Measurements from ENCODE around the gene CCT5. TPM values are rescaled to one million over a fixed set of nuclear protein-coding genes. Genes with fewer than 3 reads are reported as not detected.

Gene CCT5
- polyA plus RNA-seq, 1 experiment = 374 TPM

GRCh38 chr5:10300246-10300645 lies 50.2 kb downstream of the CCT5 start:
- no peaks in the 10 kb centered on the region for H3K27me3 ChIP-seq (ENCODE audit: control insufficient read depth, insufficient read depth, low read length)
- H3K4me3 ChIP-seq (ENCODE audit: low read depth, low read length) = no peak overlapping the region
- DNase-seq (ENCODE audit: low read depth) = no peak
- no peak for TF ChIP-seq CTCF (IDR thresholded peaks at IDR 0.05; ENCODE audit: insufficient read depth, low read depth, low read length)
- ChIA-PET CTCF (no interaction called here), POLR2A (no interaction called here)
- no peaks in the 10 kb centered on the region; the same call in 1 of the 2 replicates for H3K36me3 ChIP-seq (ENCODE audit: control insufficient read depth, insufficient read depth, low read length)

- Histone ChIP-seq H3K27me3 (ENCODE audit: control insufficient read depth, insufficient read depth, low read length) (no peaks in the 10 kb centered on the region), H3K4me3 (ENCODE audit: low read depth, low read length) (no peak overlapping the region), H3K36me3 (ENCODE audit: control insufficient read depth, insufficient read depth, low read length) (no peaks in the 10 kb centered on the region; the same call in 1 of the 2 replicates)
- ChIA-PET POLR2A (no interaction called here), CTCF (no interaction called here)
- TF ChIP-seq CTCF (IDR thresholded peaks at IDR 0.05; ENCODE audit: insufficient read depth, low read depth, low read length) = no peak
- no peak for DNase-seq (ENCODE audit: low read depth)
These were observed 51.2 kb downstream of the CCT5 start for GRCh38 chr5:10301266-10301665.

GRCh38 chr5:10301842-10302610 lies 51.9 kb downstream of the CCT5 start:
- no peak for TF ChIP-seq CTCF (IDR thresholded peaks at IDR 0.05; ENCODE audit: insufficient read depth, low read depth, low read length)
- H3K27me3 ChIP-seq (ENCODE audit: control insufficient read depth, insufficient read depth, low read length) = no peaks in the 10 kb centered on the region
- ChIA-PET POLR2A (no interaction called here), CTCF (no interaction called here)
- no peak overlapping the region for H3K4me3 ChIP-seq (ENCODE audit: low read depth, low read length)
- no peak for DNase-seq (ENCODE audit: low read depth)
- no peaks in the 10 kb centered on the region; the same call in 1 of the 2 replicates for H3K36me3 ChIP-seq (ENCODE audit: control insufficient read depth, insufficient read depth, low read length)

- Histone ChIP-seq H3K27me3 (ENCODE audit: control insufficient read depth, insufficient read depth, low read length) (no peaks in the 10 kb centered on the region), H3K36me3 (ENCODE audit: control insufficient read depth, insufficient read depth, low read length) (no peaks in the 10 kb centered on the region; the same call in 1 of the 2 replicates), H3K4me3 (ENCODE audit: low read depth, low read length) (no peak overlapping the region)
- CTCF ChIA-PET = interaction anchor here (2.4 kb wide), 1 partner anchor 19 kb away, joined by 13 read pairs; no protein-coding TSS in a partner anchor
- POLR2A ChIA-PET = no interaction called here
- no peak for DNase-seq (ENCODE audit: low read depth)
- TF ChIP-seq CTCF (IDR thresholded peaks at IDR 0.05; ENCODE audit: insufficient read depth, low read depth, low read length) = no peak
These were observed 53.1 kb downstream of the CCT5 start for GRCh38 chr5:10303201-10303600.

GRCh38 chr5:10303699-10304170 lies 53.7 kb downstream of the CCT5 start:
- CTCF ChIA-PET = interaction anchor here (1.5 to 2.4 kb wide), 2 partner anchors 18 to 20 kb away, joined by 3 to 13 read pairs; no protein-coding TSS in a partner anchor
- DNase-seq (ENCODE audit: low read depth) = no peak
- Histone ChIP-seq H3K36me3 (ENCODE audit: control insufficient read depth, insufficient read depth, low read length) (no peaks in the 10 kb centered on the region; the same call in 1 of the 2 replicates), H3K27me3 (ENCODE audit: control insufficient read depth, insufficient read depth, low read length) (no peaks in the 10 kb centered on the region), H3K4me3 (ENCODE audit: low read depth, low read length) (no peak overlapping the region)
- no peak for TF ChIP-seq CTCF (IDR thresholded peaks at IDR 0.05; ENCODE audit: insufficient read depth, low read depth, low read length)
- POLR2A ChIA-PET = interaction anchor here (0.7 kb wide), 1 partner anchor 26 kb away, joined by 7 read pairs; no protein-coding TSS in a partner anchor
